CD4-positive, alpha-beta T cell treated with Interleukin-17A for 4 hours (primary cell): Measurements from ENCODE around the gene SOBP.

Experiments used
- DNase-seq: peaks from one replicate; pipeline ENCODE4 v3.0.0-alpha.2; 2020; ENCODE audit warnings: mixed read lengths

Gene SOBP

GRCh38 chr6:107624050-107624449 is 134.1 kb downstream of the SOBP start:
- no peak for DNase-seq

DNA sequence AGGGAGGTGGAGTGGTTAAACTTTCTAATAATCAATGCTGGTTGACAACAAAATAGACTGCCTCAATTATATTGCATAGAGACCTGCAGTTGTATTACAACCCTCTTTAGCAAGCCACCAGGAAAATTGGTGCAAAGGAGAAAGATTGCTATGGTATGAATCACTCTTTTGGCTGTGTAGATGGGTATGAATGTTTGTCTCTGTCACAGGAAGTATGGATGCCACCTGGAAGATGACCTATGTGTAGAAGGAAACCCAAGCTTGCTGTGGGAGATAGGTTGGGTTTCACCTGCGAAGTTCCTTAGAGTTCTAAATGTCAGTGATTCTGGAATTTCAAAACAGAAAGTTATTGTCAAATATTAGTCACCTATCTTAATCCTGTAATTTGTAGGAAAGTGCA is 134.6 kb downstream of the SOBP start:
- no peak for DNase-seq

DNA sequence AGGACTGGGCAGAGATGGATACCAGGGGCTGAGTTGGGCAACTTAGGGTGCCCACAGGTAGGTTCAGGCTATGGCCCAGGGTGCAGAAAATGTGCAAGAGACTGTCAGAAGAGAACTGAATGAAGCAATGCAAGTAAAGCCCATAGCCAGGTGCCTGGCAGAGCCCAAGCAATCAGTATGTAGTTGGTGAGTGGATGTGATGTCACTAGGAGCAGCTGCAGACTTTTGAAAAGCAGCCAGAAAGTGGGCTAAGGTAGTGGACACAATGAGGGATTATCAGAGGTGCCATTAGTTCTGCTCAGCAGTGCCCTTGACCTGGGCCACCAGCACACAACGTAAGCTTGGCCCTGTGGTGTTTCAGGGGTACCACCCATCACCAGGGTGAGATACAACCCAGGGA is 135.3 kb downstream of the SOBP start:
- no peak for DNase-seq

GRCh38 chr6:107626645-107627044 is 136.7 kb downstream of the SOBP start:
- DNase-seq = no peak

DNA sequence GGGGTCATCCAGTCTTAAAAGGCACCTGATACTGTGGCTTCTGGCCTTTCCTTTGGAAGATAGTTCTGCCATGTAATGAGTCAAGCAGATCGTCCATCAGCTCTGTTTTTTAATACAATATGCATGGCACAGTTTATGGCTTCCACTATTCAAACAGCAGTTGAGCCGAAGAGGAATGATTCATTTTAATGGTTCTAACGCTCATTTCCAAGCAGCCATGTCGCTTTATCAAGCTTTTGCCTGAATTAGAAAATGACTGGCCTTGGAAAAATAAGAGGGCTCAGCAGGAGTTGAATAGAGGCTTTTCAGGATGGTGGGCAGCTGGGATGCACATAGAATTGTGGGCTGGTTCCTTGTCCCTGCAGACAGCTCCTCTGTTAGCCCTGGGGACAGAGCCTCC is 138.1 kb downstream of the SOBP start:
- no peak for DNase-seq

DNA sequence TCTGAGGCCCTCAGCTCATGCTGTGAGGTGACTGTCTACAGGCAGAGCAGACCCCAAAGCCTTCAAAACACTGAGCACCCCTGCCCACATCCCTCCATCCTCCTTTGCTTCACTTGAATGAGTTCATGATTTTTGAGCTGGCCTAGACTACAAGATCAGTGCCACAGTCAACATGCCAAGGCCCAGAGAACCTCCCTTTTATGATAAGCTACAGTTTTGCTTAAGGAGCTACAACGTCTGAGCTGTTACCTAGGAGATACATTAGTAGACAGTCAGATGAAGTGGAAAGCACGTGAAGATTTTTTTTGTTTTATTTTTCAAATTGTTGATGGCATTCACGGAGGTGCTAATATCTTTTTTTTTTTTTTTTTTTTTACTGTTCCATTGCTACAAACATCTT is 139.0 kb downstream of the SOBP start:
- DNase-seq = no peak

DNA sequence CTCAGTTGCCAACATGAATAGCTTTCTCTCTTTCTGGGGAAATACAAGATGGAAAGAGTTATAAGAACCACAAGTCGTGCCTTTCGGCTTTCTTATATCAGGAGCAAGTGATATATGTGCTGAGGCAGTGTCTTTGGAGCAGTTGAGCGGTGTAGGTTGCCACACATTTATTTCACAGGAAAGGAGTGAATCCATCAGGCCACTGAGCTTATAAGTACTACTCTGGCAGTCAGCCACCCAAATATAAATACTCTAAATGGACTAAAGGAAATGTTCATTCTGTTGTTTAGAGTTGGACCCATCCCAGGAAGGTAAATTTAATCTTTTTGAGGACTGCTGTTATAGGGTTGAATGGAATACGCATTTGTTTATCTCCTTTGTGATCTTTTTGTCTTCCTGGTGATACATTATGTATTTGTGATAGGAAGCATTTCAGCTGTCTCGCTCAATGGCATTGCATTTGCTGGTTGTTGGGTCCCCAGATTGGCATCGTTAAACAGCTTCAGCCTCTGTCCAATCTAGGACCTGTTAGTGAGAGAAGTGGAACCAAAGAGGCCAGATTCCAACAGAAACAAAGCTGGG is 139.7 kb downstream of the SOBP start:
- no peak for DNase-seq

DNA sequence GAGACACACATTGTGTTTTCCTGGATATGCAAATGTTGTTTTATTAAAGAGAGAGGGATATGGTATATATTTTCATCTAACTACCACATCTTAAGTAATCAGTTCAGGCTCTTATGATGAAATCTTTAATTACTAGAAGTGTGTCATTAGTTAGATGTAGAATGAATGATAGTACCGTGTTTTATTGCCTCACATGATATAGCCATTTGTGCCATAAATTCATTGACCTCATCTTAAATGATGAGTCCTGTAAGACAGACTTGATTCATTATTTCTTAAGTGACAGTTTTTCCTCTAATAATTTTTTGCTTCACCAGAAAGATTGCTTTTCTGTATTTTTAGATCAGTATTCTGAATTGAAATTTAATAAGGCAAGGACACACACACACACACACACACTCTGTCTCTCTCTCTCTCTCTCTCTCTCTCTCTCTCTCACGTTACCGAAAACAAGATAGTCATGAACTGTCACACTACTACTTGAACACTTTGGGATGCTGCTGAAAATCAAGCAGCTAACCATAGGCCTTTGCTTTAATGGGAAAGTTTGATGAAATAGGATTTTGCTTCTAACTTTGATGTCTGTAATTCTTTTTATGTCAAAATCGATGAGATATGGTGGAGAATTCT is 140.5 kb downstream of the SOBP start:
- no peak for DNase-seq

GRCh38 chr6:107632381-107633136 is 142.6 kb downstream of the SOBP start:
- no peak for DNase-seq

GRCh38 chr6:107633680-107634323 is 143.9 kb downstream of the SOBP start:
- no peak for DNase-seq

- peak; percentile 7 for DNase-seq
Measured at GRCh38 chr6:107634324-107635056, 144.6 kb downstream of the SOBP start.

DNA sequence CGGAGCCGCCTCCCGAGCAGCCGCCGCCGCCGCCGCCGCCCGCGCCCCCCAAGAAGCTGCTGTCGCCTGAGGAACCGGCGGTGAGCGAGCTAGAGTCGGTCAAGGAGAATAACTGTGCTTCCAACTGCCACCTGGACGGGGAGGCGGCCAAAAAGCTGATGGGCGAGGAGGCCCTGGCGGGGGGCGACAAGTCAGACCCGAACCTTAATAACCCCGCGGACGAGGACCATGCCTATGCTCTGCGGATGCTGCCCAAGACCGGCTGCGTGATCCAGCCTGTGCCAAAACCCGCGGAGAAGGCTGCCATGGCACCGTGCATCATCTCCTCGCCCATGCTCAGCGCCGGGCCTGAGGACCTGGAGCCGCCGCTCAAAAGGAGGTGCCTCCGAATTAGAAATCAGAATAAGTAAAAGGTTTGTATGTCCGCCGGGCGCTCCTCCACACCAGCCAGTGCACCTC is 145.2 kb downstream of the SOBP start:
- no peak for DNase-seq

GRCh38 chr6:107636486-107636885 is 146.6 kb downstream of the SOBP start:
- no peak for DNase-seq

GRCh38 chr6:107637316-107638315 is 147.7 kb downstream of the SOBP start:
- DNase-seq = no peak

- no peak for DNase-seq
Measured at GRCh38 chr6:107638493-107638892, 148.6 kb downstream of the SOBP start.

- no peak for DNase-seq
Measured at GRCh38 chr6:107639511-107639910, 149.6 kb downstream of the SOBP start.

- DNase-seq = no peak
Measured at GRCh38 chr6:107641071-107641470, 151.2 kb downstream of the SOBP start.

DNA sequence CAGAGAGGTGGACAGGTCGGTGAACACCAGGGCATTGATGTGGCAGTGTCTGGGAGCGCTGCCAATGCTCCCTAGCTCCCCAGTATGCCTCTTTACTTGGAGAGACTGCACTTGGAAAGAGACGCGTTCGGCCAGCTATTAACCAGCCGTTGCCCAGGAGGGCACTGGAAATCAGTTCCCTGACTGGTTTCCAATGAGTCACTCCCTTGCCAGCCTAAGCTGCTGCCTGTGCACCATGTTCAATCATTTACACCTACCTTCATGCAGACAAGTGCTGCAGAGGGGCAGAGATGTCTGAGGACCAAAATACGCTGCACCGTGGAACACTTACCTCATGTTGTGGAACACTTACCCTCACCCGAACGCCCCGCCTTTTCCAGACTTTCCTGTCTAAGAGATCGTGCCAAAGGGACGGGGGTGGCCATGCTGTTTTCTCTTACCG is 151.6 kb downstream of the SOBP start:
- no peak for DNase-seq

DNA sequence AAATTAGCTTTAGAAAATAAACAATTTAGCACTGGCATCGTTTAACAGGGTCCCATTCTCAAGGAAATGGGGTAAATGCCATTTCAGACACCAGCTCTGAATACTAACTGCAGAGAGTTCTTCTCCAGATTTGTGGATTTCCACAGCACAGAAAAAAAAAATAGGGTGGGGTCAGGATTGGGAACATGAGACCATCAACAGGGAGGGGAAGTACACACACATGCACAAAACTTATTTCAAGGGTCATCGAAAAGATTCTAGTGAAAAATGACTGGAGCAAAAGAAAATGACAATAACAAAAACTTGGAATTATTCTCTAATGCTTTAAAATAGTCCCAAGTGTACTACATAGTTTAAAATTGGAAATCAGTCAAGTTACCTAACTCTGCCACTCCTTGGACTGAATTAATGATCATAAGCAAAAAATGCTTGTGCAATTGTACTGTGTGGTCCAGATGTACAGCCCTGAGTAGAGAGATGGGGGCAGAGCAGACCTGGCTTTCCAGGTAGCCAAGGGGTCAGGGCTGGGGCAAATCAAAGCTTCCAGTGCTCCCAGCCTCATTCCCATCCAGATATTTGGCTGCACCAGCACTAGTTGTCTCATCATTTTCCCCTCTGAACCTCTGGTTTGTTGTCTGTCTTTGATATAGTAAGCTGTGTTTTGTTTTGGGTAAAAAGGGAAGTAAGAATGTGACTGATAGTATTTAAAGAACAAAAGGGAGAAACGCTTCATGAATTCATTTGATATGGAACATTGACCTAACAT is 152.4 kb downstream of the SOBP start:
- DNase-seq = no peak

DNA sequence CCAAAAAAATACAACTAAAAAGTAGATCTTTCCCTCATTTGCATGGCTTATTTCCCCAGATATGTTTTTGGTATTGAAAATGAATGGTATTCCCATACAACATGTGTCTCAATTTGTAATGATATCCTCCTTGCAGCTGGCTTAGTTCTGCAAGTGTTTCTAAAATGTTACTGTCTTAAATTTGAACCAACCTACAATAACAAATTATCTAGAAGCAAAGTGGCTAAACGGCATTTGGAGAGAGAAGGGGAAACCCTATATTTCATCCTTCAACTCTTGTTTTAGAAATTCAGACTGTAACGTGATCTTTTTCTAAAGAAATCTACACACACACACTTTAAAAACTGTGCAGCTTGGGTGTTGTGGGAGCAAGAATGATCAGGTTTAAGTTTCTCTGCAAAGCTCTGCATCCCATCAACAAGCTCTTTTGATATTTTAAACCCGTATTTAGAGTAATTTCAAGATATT is 153.0 kb downstream of the SOBP start:
- no peak for DNase-seq

- no peak for DNase-seq
Measured at GRCh38 chr6:107644513-107644912, 154.6 kb downstream of the SOBP start.
